ENCODE results near the gene OLFM1. TPM values are rescaled to one million over a fixed set of nuclear protein-coding genes. Genes with fewer than 3 reads are reported as not detected.

OLFM1 gene
- total RNA-seq, 2 donors from 2014 or later = 6.3 to 7.8 TPM

GRCh38 chr9:135167356-135167755, 79.9 kb downstream of the OLFM1 start:
- ATAC-seq (no peak), DNase-seq (no peak)
- Histone ChIP-seq H3K9me3 (no peaks in the 10 kb centered on the region), H3K36me3 (replicated peaks in 1 of 2; ENCODE audit: insufficient read depth in 1 of 2, low read depth in 2 of 2) (no peaks in the 10 kb centered on the region), H3K4me3 (no peak overlapping the region), H3K27ac (no peak overlapping the region), H3K4me1 (peaks cover 17% of the 10 kb centered on the region), H3K27me3 (no peaks in the 10 kb centered on the region)
- intact Hi-C loops (cut with DNase I) = no loop called here
- TF ChIP-seq CTCF (IDR thresholded peaks at IDR 0.05) = no peak
- TF ChIP-seq POLR2A (IDR thresholded peaks at IDR 0.05) = no peak
- whole genome bisulfite sequencing, 2 donors = 81 to 93% methylated on average over 9 to 12 of the region's 12 CpGs

- DNase-seq (no peak), ATAC-seq (peak; percentile 33)
- no peaks in the 10 kb centered on the region for H3K9me3 ChIP-seq
- no peaks in the 10 kb centered on the region for H3K27me3 ChIP-seq
- H3K36me3 ChIP-seq (replicated peaks in 1 of 2; ENCODE audit: insufficient read depth in 1 of 2, low read depth in 2 of 2) = no peaks in the 10 kb centered on the region
- TF ChIP-seq POLR2A (IDR thresholded peaks at IDR 0.05) (no peak), CTCF (IDR thresholded peaks at IDR 0.05) (no peak)
- H3K4me3 ChIP-seq = no peak overlapping the region
- H3K4me1 ChIP-seq = peaks cover 17% of the 10 kb centered on the region
- intact Hi-C loops (cut with DNase I) = no loop called here
- H3K27ac ChIP-seq = no peak overlapping the region
- WGBS, 2 donors = 33 to 46% methylated on average over 10 to 23 of the region's 23 CpGs
Measured at GRCh38 chr9:135167849-135168655, 80.6 kb downstream of the OLFM1 start.

- intact Hi-C loops (cut with DNase I) = no loop called here
- Histone ChIP-seq H3K4me1 (peaks cover 17% of the 10 kb centered on the region), H3K4me3 (no peak overlapping the region), H3K9me3 (no peaks in the 10 kb centered on the region), H3K36me3 (replicated peaks in 1 of 2; ENCODE audit: insufficient read depth in 1 of 2, low read depth in 2 of 2) (no peaks in the 10 kb centered on the region), H3K27ac (no peak overlapping the region), H3K27me3 (no peaks in the 10 kb centered on the region)
- no peak for ATAC-seq
- 65 to 79% methylated on average over 6 to 10 of the region's 10 CpGs for WGBS, 2 donors
- TF ChIP-seq POLR2A (IDR thresholded peaks at IDR 0.05) = no peak
- TF ChIP-seq CTCF (IDR thresholded peaks at IDR 0.05) = no peak
- DNase-seq = no peak
Measured at GRCh38 chr9:135169709-135170226, 82.3 kb downstream of the OLFM1 start.

- TF ChIP-seq POLR2A (IDR thresholded peaks at IDR 0.05) (no peak), CTCF (IDR thresholded peaks at IDR 0.05) (no peak)
- no peak for ATAC-seq
- Histone ChIP-seq H3K27me3 (no peaks in the 10 kb centered on the region), H3K4me1 (peaks cover 17% of the 10 kb centered on the region), H3K4me3 (no peak overlapping the region), H3K9me3 (no peaks in the 10 kb centered on the region), H3K36me3 (replicated peaks in 1 of 2; ENCODE audit: insufficient read depth in 1 of 2, low read depth in 2 of 2) (no peaks in the 10 kb centered on the region), H3K27ac (no peak overlapping the region)
- 77 to 86% methylated on average over 14 of the region's 14 CpGs for WGBS, 2 donors
- intact Hi-C loops (cut with DNase I) = no loop called here
- no peak for DNase-seq
Measured at GRCh38 chr9:135170535-135170934, 83.1 kb downstream of the OLFM1 start.

Other genes with a start within 250 kb of the OLFM1 start
- gene FCN2, start 206.9 kb upstream of the OLFM1 start, total RNA-seq = not detected
- gene FCN1, start 169.8 kb upstream of the OLFM1 start, total RNA-seq = not detected

Measured in body of pancreas (tissue), 4 donors.